HCT116 (cell line): ENCODE measurements around the gene KANK2. TPM values are rescaled to one million over a fixed set of nuclear protein-coding genes. Genes with fewer than 3 reads are reported as not detected.

Experiments used
- ATAC-seq: fragments of 200-7000 bp; cut with Tn5 transposase; 2 replicates; pipeline ENCODE4 v1.9.1; 2020; ENCODE audit warnings: mild to moderate bottlenecking, moderate library complexity
- BruUV-seq: library from RNA; stranded (reverse); fragments of 400-500 nt; replicated peaks from 2 replicates; lab custom pipeline; 2021; lab: Mats Ljungman, UMichigan
- CTCF ChIA-PET: fragments of 300-600 bp; sonication (Branson Sonifier 250); formaldehyde crosslinking; loops from one replicate; lab custom pipeline; 2021; ENCODE audit warnings: antibody characterized with exemption; lab: Charles Lee
- POLR2A ChIA-PET: fragments of 300-600, 350-600 bp; sonication (Branson Sonifier 250); formaldehyde crosslinking; loops from one replicate; lab custom pipeline; 2021; ENCODE audit warnings: antibody characterized with exemption; lab: Charles Lee
- RAD21 ChIA-PET, 2 experiments: fragments of 300-600 bp; sonication (Branson Sonifier 250); formaldehyde crosslinking; loops; one replicate each; lab custom pipeline; 2023; ENCODE audit warnings: low total read pairs in 2 of 2; ENCODE audit not compliant: uncharacterized antibody in 2 of 2, unreplicated experiment in 2 of 2, low non-redundant PET in 1 of 2; lab: Charles Lee
- DNase-seq: peaks from one replicate; pipeline ENCODE4 v3.0.0-alpha.2; 2010; ENCODE audit warnings: low read depth, low spot score
- H2AFZ ChIP-seq: fragments of 200-600 bp; shearing (Covaris generic), sonication (generic); 2 replicates; pipeline ENCODE4 v1.6.1; 2017; ENCODE audit warnings: low read depth, mixed run types, mixed read lengths, antibody characterized with exemption, low read length; ENCODE audit not compliant: poor library complexity, severe bottlenecking
- H3K27ac ChIP-seq: 2 replicates; pipeline ENCODE4 v1.5.1; 2012; ENCODE audit warnings: low read depth, low read length
- H3K27me3 ChIP-seq: fragments of 200-600 bp; sonication (generic); 2 replicates; pipeline ENCODE4 v1.6.1; 2016; ENCODE audit warnings: mixed run types, low read length, mixed read lengths; ENCODE audit not compliant: insufficient read depth
- H3K36me3 ChIP-seq, 2 experiments: fragments of 200-500 bp in 1 of 2; fragments of 200-600 bp in 1 of 2; sonication (Bioruptor generic) in 1 of 2; sonication (generic) in 1 of 2; 2 replicates each; pipeline versions ENCODE4 v1.5.1 to v1.6.1; 2014 to 2016; ENCODE audit warnings: low read length in 2 of 2, inconsistent platforms in 1 of 2, mixed read lengths in 1 of 2, mixed run types in 1 of 2; ENCODE audit not compliant: insufficient read depth in 2 of 2, control insufficient read depth in 1 of 2
- H3K4me1 ChIP-seq, 2 experiments: fragments of 200-600 bp in 1 of 2; sonication (generic) in 1 of 2; 2 replicates each; pipeline versions ENCODE4 v1.5.1 to v1.6.1; 2012 to 2017; ENCODE audit warnings: low read length in 2 of 2, inconsistent platforms in 1 of 2, mild to moderate bottlenecking in 1 of 2, mixed read lengths in 1 of 2, mixed run types in 1 of 2, moderate library complexity in 1 of 2; ENCODE audit not compliant: insufficient read depth in 2 of 2, control insufficient read depth in 1 of 2
- H3K4me2 ChIP-seq: fragments of 200-600 bp; sonication (generic); 2 replicates; pipeline ENCODE4 v1.6.1; 2017; ENCODE audit warnings: mixed run types, low read length, mixed read lengths
- H3K4me3 ChIP-seq, 2 experiments: fragments of 200-600 bp in 1 of 2; sonication (generic) in 1 of 2; replicated peaks in 1 of 2; 2 replicates each; pipeline ENCODE4 v1.5.1; 2011 to 2016; ENCODE audit warnings: low read length in 2 of 2, control low read depth in 1 of 2, low read depth in 1 of 2, mild to moderate bottlenecking in 1 of 2, mixed read lengths in 1 of 2, mixed run types in 1 of 2
- H3K79me2 ChIP-seq: fragments of 200-600 bp; sonication (generic); 2 replicates; pipeline ENCODE4 v1.6.1; 2017; ENCODE audit warnings: mild to moderate bottlenecking, mixed run types, low read length, moderate library complexity, mixed read lengths; ENCODE audit not compliant: insufficient read depth
- H3K9ac ChIP-seq: fragments of 200-600 bp; sonication (generic); 2 replicates; pipeline ENCODE4 v1.6.1; 2016; ENCODE audit warnings: low read length, mixed read lengths
- H3K9me2 ChIP-seq: fragments of 200-600 bp; sonication (generic), shearing (Covaris generic); 2 replicates; pipeline ENCODE4 v1.6.1; 2017; ENCODE audit warnings: mixed run types, mild to moderate bottlenecking, moderate library complexity; ENCODE audit not compliant: insufficient read depth
- H3K9me3 ChIP-seq, 2 experiments: fragments of 200-500 bp in 1 of 2; fragments of 200-600 bp in 1 of 2; sonication (Bioruptor generic) in 1 of 2; sonication (generic) in 1 of 2; 2 replicates each; pipeline ENCODE4 v1.6.1; 2014 to 2017; ENCODE audit warnings: low read length in 2 of 2, mixed read lengths in 2 of 2, inconsistent platforms in 1 of 2, low read depth in 1 of 2, mild to moderate bottlenecking in 1 of 2, mixed run types in 1 of 2, moderate library complexity in 1 of 2; ENCODE audit not compliant: control insufficient read depth in 1 of 2, insufficient read depth in 1 of 2
- H4K20me1 ChIP-seq: fragments of 200-600 bp; sonication (generic), shearing (Covaris generic); 2 replicates; pipeline ENCODE4 v1.6.1; 2017; ENCODE audit warnings: mixed run types, mild to moderate bottlenecking, moderate library complexity; ENCODE audit not compliant: insufficient read depth
- CBX3 ChIP-seq: IDR thresholded peaks from 2 replicates; pipeline ENCODE4 v1.6.1; 2012; ENCODE audit warnings: low read depth
- EGR1 ChIP-seq: IDR thresholded peaks from 2 replicates; pipeline ENCODE4 v1.6.1; 2012; ENCODE audit warnings: low read depth
- ELF1 ChIP-seq: IDR thresholded peaks from 2 replicates; pipeline ENCODE4 v1.6.1; 2012; ENCODE audit warnings: low read depth, borderline replicate concordance
- EZH2 ChIP-seq: fragments of 200-600 bp; sonication (generic); IDR thresholded peaks from 2 replicates; pipeline ENCODE4 v1.6.1; 2017; ENCODE audit warnings: antibody characterized with exemption, mixed run types
- EZH2phosphoT487 ChIP-seq: fragments of 200-600 bp; IDR thresholded peaks from 2 replicates; pipeline ENCODE4 v1.6.1; 2018; ENCODE audit warnings: antibody characterized with exemption, borderline replicate concordance
- MAX ChIP-seq: IDR thresholded peaks from 2 replicates; pipeline ENCODE4 v1.6.1; 2012
- POLR2A ChIP-seq: IDR thresholded peaks from 2 replicates; pipeline ENCODE4 v1.7.0; 2011; ENCODE audit warnings: borderline replicate concordance; ENCODE audit not compliant: insufficient read depth, insufficient read length; ENCODE audit errors: extremely low read depth
- RAD21 ChIP-seq: IDR thresholded peaks from 2 replicates; pipeline ENCODE4 v1.6.1; 2012; ENCODE audit warnings: low read depth, mild to moderate bottlenecking
- SIN3A ChIP-seq: IDR thresholded peaks from 2 replicates; pipeline ENCODE4 v1.6.1; 2012; ENCODE audit warnings: low read depth
- SRF ChIP-seq: IDR thresholded peaks from 2 replicates; pipeline ENCODE4 v1.6.1; 2012; ENCODE audit warnings: low read depth
- TCF7L2 ChIP-seq: IDR thresholded peaks from 2 replicates; pipeline ENCODE4 v1.7.0; 2011; ENCODE audit warnings: borderline replicate concordance, inconsistent platforms; ENCODE audit not compliant: insufficient read depth, insufficient read length; ENCODE audit errors: extremely low read depth
- YY1 ChIP-seq: IDR thresholded peaks from 2 replicates; pipeline ENCODE4 v1.6.1; 2011; ENCODE audit warnings: low read length, low read depth, moderate library complexity, mild to moderate bottlenecking; ENCODE audit not compliant: insufficient replicate concordance; ENCODE audit errors: extremely low read depth
- ZFX ChIP-seq: fragments of 450-650 bp; IDR thresholded peaks from 2 replicates; pipeline ENCODE4 v1.6.1; 2017
- ZNF274 ChIP-seq: fragments of 200-500 bp; sonication (Bioruptor generic); IDR thresholded peaks from 2 replicates; pipeline ENCODE4 v1.6.1; 2014; ENCODE audit warnings: mild to moderate bottlenecking, low read depth, low read length, inconsistent platforms
- intact Hi-C: fragments of 100-400 bp; cut with micrococcal nuclease; formaldehyde crosslinking; loops from 2 replicates; pipeline ENCODE4 v1.10.0; 2022
- total RNA-seq: library from RNA; stranded (reverse); gene quantifications from one replicate; pipeline ENCODE4 v1.2.1, GENCODE V29; 2021; ENCODE audit not compliant: unreplicated experiment
- TF ChIP-seq, protein P1 (sequence below): IDR thresholded peaks from 2 replicates; pipeline ENCODE4 v1.6.1; 2012

KANK2 gene
- total RNA-seq, 1 experiment from 2014 or later, result 43.6 TPM

- Histone ChIP-seq H3K4me1 (peaks cover 4 to 13% of the 10 kb centered on the region in 2 experiments; a peak in 3 of 4 replicates), H4K20me1 (no peaks in the 10 kb centered on the region), H3K9ac (no peak overlapping the region), H2AFZ (no peak overlapping the region), H3K4me2 (no peak overlapping the region), H3K9me2 (no peaks in the 10 kb centered on the region), H3K27ac (no peak overlapping the region), H3K27me3 (no peaks in the 10 kb centered on the region), H3K79me2 (no peaks in the 10 kb centered on the region), H3K9me3 (no peaks in the 10 kb centered on the region), H3K4me3 (no peak overlapping the region), H3K36me3 (peaks cover 0 to 3% of the 10 kb centered on the region in 2 experiments; a peak in 1 of 4 replicates)
- intact Hi-C loops, result loop anchor here (1.0 to 5.0 kb wide), 4 partner anchors 68 to 268 kb away; no protein-coding TSS in a partner anchor
- no peak for DNase-seq
- CTCF ChIA-PET, result interaction anchor here (0.9 kb wide), 1 partner anchor 68 kb away, joined by 5 read pairs; no protein-coding TSS in a partner anchor
- BruUV-seq, result no TSS peak
- ATAC-seq, result no peak
- POLR2A ChIA-PET, result no interaction called here
- TF ChIP-seq EGR1, result no peak
- TF ChIP-seq ZNF274, result no peak
- TF ChIP-seq EZH2phosphoT487, result no peak
- no peak for TF ChIP-seq TCF7L2
- TF ChIP-seq ELF1, result no peak
- no peak for TF ChIP-seq SIN3A
- no peak for TF ChIP-seq ZFX
- TF ChIP-seq, protein P1, sequence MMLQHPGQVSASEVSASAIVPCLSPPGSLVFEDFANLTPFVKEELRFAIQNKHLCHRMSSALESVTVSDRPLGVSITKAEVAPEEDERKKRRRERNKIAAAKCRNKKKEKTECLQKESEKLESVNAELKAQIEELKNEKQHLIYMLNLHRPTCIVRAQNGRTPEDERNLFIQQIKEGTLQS, result no peak
- TF ChIP-seq MAX, result no peak
- no peak for TF ChIP-seq RAD21
- no peak for TF ChIP-seq CBX3
- TF ChIP-seq YY1, result no peak
- no peak for TF ChIP-seq SRF
- TF ChIP-seq POLR2A, result no peak
- no peak for TF ChIP-seq EZH2
- RAD21 ChIA-PET, result interaction anchor here in 1 of 2 experiments (1.8 kb wide), 1 partner anchor 66 kb away, joined by 5 read pairs; no protein-coding TSS in a partner anchor
These were observed 7.6 kb upstream of the KANK2 start for GRCh38 chr19:11204943-11205349.
